Caco-2 (cell line): ENCODE data around the gene BICD1. TPM values are rescaled to one million over a fixed set of nuclear protein-coding genes. Genes with fewer than 3 reads are reported as not detected.

ENCODE experiments used
- BruUV-seq: library from RNA; stranded (reverse); fragments of 400-500 nt; replicated peaks from 2 replicates; lab custom pipeline; 2021; lab: Mats Ljungman, UMichigan
- CTCF ChIA-PET: fragments of 300-600 bp; sonication (Branson Sonifier 250); formaldehyde crosslinking; loops from one replicate; lab custom pipeline; 2022; ENCODE audit warnings: antibody characterized with exemption; lab: Charles Lee
- POLR2A ChIA-PET: fragments of 300-600 bp; sonication (Branson Sonifier 250); formaldehyde crosslinking; loops from one replicate; lab custom pipeline; 2022; ENCODE audit warnings: antibody characterized with exemption; lab: Charles Lee
- DNase-seq, 2 experiments: peaks; one replicate each; pipeline versions ENCODE4 v3.0.0 to v3.0.0-alpha.2; 2020 to 2022
- H3K27me3 ChIP-seq: replicated peaks from 2 replicates; pipeline ENCODE4 v1.6.0; 2011; ENCODE audit warnings: low read length; ENCODE audit not compliant: control insufficient read depth, insufficient read depth
- H3K36me3 ChIP-seq: 2 replicates; pipeline ENCODE4 v1.5.1; 2011; ENCODE audit warnings: low read length; ENCODE audit not compliant: control insufficient read depth, insufficient read depth
- H3K4me1 ChIP-seq: fragments of 250-450 bp; sonication (Bioruptor Pico); 2 replicates; pipeline ENCODE4 v1.5.1; 2020; ENCODE audit warnings: mild to moderate bottlenecking
- H3K4me3 ChIP-seq: 2 replicates; pipeline ENCODE4 v1.5.1; 2011; ENCODE audit warnings: low read depth, mild to moderate bottlenecking, control low read depth, low read length
- H3K9me3 ChIP-seq: fragments of 250-450 bp; sonication (Bioruptor Pico); 2 replicates; pipeline ENCODE4 v1.5.1; 2020; ENCODE audit warnings: mild to moderate bottlenecking, moderate library complexity
- H3K27ac Mint-ChIP-seq: one replicate; pipeline ENCODE4 v1.8.0; 2022; ENCODE audit warnings: mixed read lengths; ENCODE audit not compliant: unreplicated experiment
- H3K27me3 Mint-ChIP-seq: one replicate; pipeline ENCODE4 v1.8.0; 2022; ENCODE audit warnings: mixed read lengths; ENCODE audit not compliant: insufficient read depth, unreplicated experiment
- H3K36me3 Mint-ChIP-seq: one replicate; pipeline ENCODE4 v1.8.0; 2022; ENCODE audit warnings: mild to moderate bottlenecking, mixed read lengths; ENCODE audit not compliant: insufficient read depth, unreplicated experiment
- H3K4me1 Mint-ChIP-seq: one replicate; pipeline ENCODE4 v1.8.0; 2022; ENCODE audit warnings: low read depth, mixed read lengths; ENCODE audit not compliant: unreplicated experiment
- H3K4me3 Mint-ChIP-seq: one replicate; pipeline ENCODE4 v1.8.0; 2022; ENCODE audit warnings: mild to moderate bottlenecking, moderate library complexity, mixed read lengths; ENCODE audit not compliant: unreplicated experiment
- H3K9me3 Mint-ChIP-seq: one replicate; pipeline ENCODE4 v1.8.0; 2022; ENCODE audit warnings: mixed read lengths; ENCODE audit not compliant: unreplicated experiment
- CTCF ChIP-seq, 2 experiments: fragments of 200-600 bp in 1 of 2; IDR thresholded peaks; 1 replicate in 1 of 2; 2 replicates in 1 of 2; pipeline versions ENCODE4 v1.5.1 to v1.8.0; 2011 to 2022; ENCODE audit warnings: antibody characterized with exemption in 1 of 2, control low read depth in 1 of 2, inconsistent platforms in 1 of 2, low read depth in 1 of 2, low read length in 1 of 2, mild to moderate bottlenecking in 1 of 2, moderate library complexity in 1 of 2; ENCODE audit not compliant: insufficient read depth in 1 of 2, severe bottlenecking in 1 of 2, unreplicated experiment in 1 of 2
- intact Hi-C: fragments of 100-400 bp; cut with micrococcal nuclease; formaldehyde crosslinking; loops from one replicate; pipeline ENCODE4 v1.10.0; 2022; ENCODE audit not compliant: unreplicated experiment
- total RNA-seq: library from RNA; stranded (reverse); gene quantifications from 2 replicates; pipeline ENCODE4 v1.2.3, GENCODE V29; 2022

BICD1 gene
- total RNA-seq, 1 experiment from 2014 or later: 36.2 TPM

GRCh38 chr12:32171211-32171610, 64.6 kb downstream of the BICD1 start:
- no peaks in the 10 kb centered on the region; the same call in 1 of the 2 replicates for H3K9me3 ChIP-seq
- TF ChIP-seq CTCF (IDR thresholded peaks at IDR 0.05; ENCODE audit: insufficient read depth in 1 of 2, low read depth in 1 of 2, low read length in 1 of 2, severe bottlenecking in 1 of 2, unreplicated experiment in 1 of 2): no peak
- H3K4me1 ChIP-seq: no peaks in the 10 kb centered on the region
- Mint-ChIP-seq H3K27me3 (no peaks in the 10 kb centered on the region), H3K4me1 (no peaks in the 10 kb centered on the region), H3K27ac (no peak overlapping the region), H3K9me3 (no peaks in the 10 kb centered on the region), H3K36me3 (no peaks in the 10 kb centered on the region), H3K4me3 (no peak overlapping the region)
- H3K4me3 ChIP-seq: no peak overlapping the region
- intact Hi-C loops: no loop called here
- POLR2A ChIA-PET: no interaction called here
- no peaks in the 10 kb centered on the region for H3K36me3 ChIP-seq
- no peaks in the 10 kb centered on the region for H3K27me3 ChIP-seq
- no peak for DNase-seq
- CTCF ChIA-PET: no interaction called here
- BruUV-seq: no TSS peak

GRCh38 chr12:32176606-32177005, 70.0 kb downstream of the BICD1 start:
- H3K4me1 ChIP-seq: no peaks in the 10 kb centered on the region
- H3K9me3 Mint-ChIP-seq: no peaks in the 10 kb centered on the region
- H3K4me3 ChIP-seq: no peak overlapping the region
- ChIA-PET POLR2A (no interaction called here), CTCF (no interaction called here)
- no peak for DNase-seq
- no peaks in the 10 kb centered on the region for H3K27me3 Mint-ChIP-seq
- BruUV-seq: no TSS peak
- H3K4me1 Mint-ChIP-seq: peaks cover 7% of the 10 kb centered on the region
- H3K36me3 ChIP-seq: no peaks in the 10 kb centered on the region
- no peak overlapping the region for H3K27ac Mint-ChIP-seq
- no peak overlapping the region for H3K4me3 Mint-ChIP-seq
- H3K27me3 ChIP-seq: no peaks in the 10 kb centered on the region
- intact Hi-C loops: no loop called here
- no peaks in the 10 kb centered on the region for H3K36me3 Mint-ChIP-seq
- no peak for TF ChIP-seq CTCF (IDR thresholded peaks at IDR 0.05; ENCODE audit: insufficient read depth in 1 of 2, low read depth in 1 of 2, low read length in 1 of 2, severe bottlenecking in 1 of 2, unreplicated experiment in 1 of 2)
- H3K9me3 ChIP-seq: no peaks in the 10 kb centered on the region

GRCh38 chr12:32178341-32179010, 71.8 kb downstream of the BICD1 start:
- TF ChIP-seq CTCF (IDR thresholded peaks at IDR 0.05; ENCODE audit: insufficient read depth in 1 of 2, low read depth in 1 of 2, low read length in 1 of 2, severe bottlenecking in 1 of 2, unreplicated experiment in 1 of 2): no peak
- no peaks in the 10 kb centered on the region for H3K27me3 ChIP-seq
- ChIA-PET CTCF (interaction anchor here (0.8 kb wide), 1 partner anchor 526 kb away, joined by 3 read pairs; no protein-coding TSS in a partner anchor), POLR2A (no interaction called here)
- no peaks in the 10 kb centered on the region for H3K9me3 Mint-ChIP-seq
- H3K4me1 Mint-ChIP-seq: peaks cover 7% of the 10 kb centered on the region
- no peak overlapping the region for H3K4me3 ChIP-seq
- H3K4me1 ChIP-seq: 0 out of 2 replicates have a peak, but pooled peaks cover under 1% of the 10 kb centered on the region
- no peaks in the 10 kb centered on the region for H3K9me3 ChIP-seq
- intact Hi-C loops: no loop called here
- no peak overlapping the region for H3K4me3 Mint-ChIP-seq
- H3K36me3 Mint-ChIP-seq: no peaks in the 10 kb centered on the region
- H3K27me3 Mint-ChIP-seq: no peaks in the 10 kb centered on the region
- no TSS peak for BruUV-seq
- no peak for DNase-seq
- no peak overlapping the region for H3K27ac Mint-ChIP-seq
- H3K36me3 ChIP-seq: no peaks in the 10 kb centered on the region
